ENCODE measurements around the gene CETP. TPM values are rescaled to one million over a fixed set of nuclear protein-coding genes. Genes with fewer than 3 reads are reported as not detected.

Gene CETP
- polyA plus RNA-seq, 1 donor (not counting 4 experiments of a cell fraction or from before 2014, with no cell fraction given): not detected

- dilution Hi-C loops (cut with MboI; ENCODE audit: extremely low pct_ligation_motif_present, low sequenced_read_pairs): no loop called here
- Histone ChIP-seq H3K27ac (ENCODE audit: control insufficient read depth, insufficient read depth, low read length) (no peak overlapping the region), H3K9me1 (ENCODE audit: control insufficient read depth, extremely low read depth, insufficient read depth, low read length) (no peaks in the 10 kb centered on the region), H2AFZ (ENCODE audit: control insufficient read depth, low read length) (no peak overlapping the region), H4K20me1 (ENCODE audit: control insufficient read depth, extremely low read depth, insufficient read depth, low read length) (no peaks in the 10 kb centered on the region), H3K4me3 (ENCODE audit: control insufficient read depth in 2 of 3, extremely low read depth in 1 of 3, insufficient read depth in 2 of 3, low read depth in 1 of 3, low read length in 3 of 3) (no peak overlapping the region), H3K79me2 (ENCODE audit: control insufficient read depth, insufficient read depth, low read length) (no peaks in the 10 kb centered on the region), H3K36me3 (ENCODE audit: control insufficient read depth in 2 of 2, extremely low read depth in 1 of 2, insufficient read depth in 2 of 2, low read length in 2 of 2) (no peaks in the 10 kb centered on the region), H3K9me3 (ENCODE audit: control insufficient read depth, low read depth, low read length) (no peaks in the 10 kb centered on the region), H3K4me2 (ENCODE audit: control insufficient read depth, extremely low read depth, insufficient read depth, low read depth, low read length) (no peak overlapping the region), H3K27me3 (ENCODE audit: control insufficient read depth, extremely low read depth, insufficient read depth, low read length) (no peaks in the 10 kb centered on the region), H3K9ac (ENCODE audit: control insufficient read depth, extremely low read depth, insufficient read depth, low read length) (no peak overlapping the region), H3K4me1 (ENCODE audit: control insufficient read depth, extremely low read depth, insufficient read depth, low read length) (no peaks in the 10 kb centered on the region)
- no peak for DNase-seq (ENCODE audit: low read depth, low spot score)
- no peak for FAIRE-seq
- TF ChIP-seq EZH2 (IDR thresholded peaks at IDR 0.05; ENCODE audit: low read length) (no peak), CTCF (optimal IDR thresholded peaks at IDR 0.05 in 1 of 3, IDR thresholded peaks at IDR 0.05 in 1 of 3, conservative IDR thresholded peaks at IDR 0.05 in 1 of 3; ENCODE audit: extremely low read depth in 1 of 3, insufficient read depth in 2 of 3, low read length in 3 of 3) (no peak)
These were observed 5.7 kb upstream of the CETP start for GRCh38 chr16:56956076-56956475.

GRCh38 chr16:56956756-56957155 lies 5.0 kb upstream of the CETP start:
- DNase-seq (ENCODE audit: low read depth, low spot score) (no peak), FAIRE-seq (no peak)
- Histone ChIP-seq H3K4me2 (ENCODE audit: control insufficient read depth, extremely low read depth, insufficient read depth, low read depth, low read length) (no peak overlapping the region), H3K4me3 (ENCODE audit: control insufficient read depth in 2 of 3, extremely low read depth in 1 of 3, insufficient read depth in 2 of 3, low read depth in 1 of 3, low read length in 3 of 3) (no peak overlapping the region), H3K4me1 (ENCODE audit: control insufficient read depth, extremely low read depth, insufficient read depth, low read length) (no peaks in the 10 kb centered on the region), H3K27ac (ENCODE audit: control insufficient read depth, insufficient read depth, low read length) (no peak overlapping the region), H3K9me1 (ENCODE audit: control insufficient read depth, extremely low read depth, insufficient read depth, low read length) (no peaks in the 10 kb centered on the region), H2AFZ (ENCODE audit: control insufficient read depth, low read length) (no peak overlapping the region), H3K36me3 (ENCODE audit: control insufficient read depth in 2 of 2, extremely low read depth in 1 of 2, insufficient read depth in 2 of 2, low read length in 2 of 2) (no peaks in the 10 kb centered on the region), H3K79me2 (ENCODE audit: control insufficient read depth, insufficient read depth, low read length) (no peaks in the 10 kb centered on the region), H3K27me3 (ENCODE audit: control insufficient read depth, extremely low read depth, insufficient read depth, low read length) (no peaks in the 10 kb centered on the region), H3K9ac (ENCODE audit: control insufficient read depth, extremely low read depth, insufficient read depth, low read length) (no peak overlapping the region), H4K20me1 (ENCODE audit: control insufficient read depth, extremely low read depth, insufficient read depth, low read length) (no peaks in the 10 kb centered on the region), H3K9me3 (ENCODE audit: control insufficient read depth, low read depth, low read length) (no peaks in the 10 kb centered on the region)
- TF ChIP-seq EZH2 (IDR thresholded peaks at IDR 0.05; ENCODE audit: low read length): no peak
- no peak for TF ChIP-seq CTCF (optimal IDR thresholded peaks at IDR 0.05 in 1 of 3, IDR thresholded peaks at IDR 0.05 in 1 of 3, conservative IDR thresholded peaks at IDR 0.05 in 1 of 3; ENCODE audit: extremely low read depth in 1 of 3, insufficient read depth in 2 of 3, low read length in 3 of 3)
- dilution Hi-C loops (cut with MboI; ENCODE audit: extremely low pct_ligation_motif_present, low sequenced_read_pairs): no loop called here
